WTC11 (cell line): ENCODE measurements around the gene VWA8.

ENCODE experiments used
- ATF3 ChIP-seq: sonication (generic); formaldehyde crosslinking; conservative IDR thresholded peaks from 2 replicates; pipeline ENCODE4 v1.8.1; 2022; ENCODE audit warnings: mild to moderate bottlenecking, missing genetic modification reagents
- CTCF ChIP-seq: fragments of 200-600 bp; IDR thresholded peaks from 2 replicates; pipeline ENCODE4 v1.8.0; 2022; ENCODE audit warnings: antibody characterized with exemption
- E2F5 ChIP-seq: sonication (generic); formaldehyde crosslinking; IDR thresholded peaks from 2 replicates; pipeline ENCODE4 v1.8.1; 2022; ENCODE audit warnings: mild to moderate bottlenecking, moderate library complexity, missing genetic modification reagents
- FOXP1 ChIP-seq: sonication (generic); formaldehyde crosslinking; IDR thresholded peaks from 2 replicates; pipeline ENCODE4 v1.8.0; 2022; ENCODE audit warnings: missing genetic modification reagents, mild to moderate bottlenecking, moderate library complexity, borderline replicate concordance
- HMGXB4 ChIP-seq: sonication (generic); formaldehyde crosslinking; IDR thresholded peaks from 2 replicates; pipeline ENCODE4 v1.8.1; 2023; ENCODE audit warnings: mild to moderate bottlenecking, moderate library complexity, missing genetic modification reagents
- IRF1 ChIP-seq: sonication (generic); formaldehyde crosslinking; IDR thresholded peaks from 2 replicates; pipeline ENCODE4 v1.8.0; 2023; ENCODE audit warnings: missing genetic modification reagents
- MAX ChIP-seq: sonication (generic); formaldehyde crosslinking; IDR thresholded peaks from 2 replicates; pipeline ENCODE4 v1.8.0; 2022; ENCODE audit warnings: mild to moderate bottlenecking, missing genetic modification reagents
- NR2C2 ChIP-seq: sonication (generic); formaldehyde crosslinking; IDR thresholded peaks from 2 replicates; pipeline ENCODE4 v1.8.0; 2022; ENCODE audit warnings: mild to moderate bottlenecking, missing genetic modification reagents
- USF1 ChIP-seq: sonication (generic); formaldehyde crosslinking; IDR thresholded peaks from 2 replicates; pipeline ENCODE4 v1.8.0; 2022; ENCODE audit warnings: mild to moderate bottlenecking, missing genetic modification reagents
- ZBTB21 ChIP-seq: sonication (generic); formaldehyde crosslinking; IDR thresholded peaks from 2 replicates; pipeline ENCODE4 v1.8.1; 2023; ENCODE audit warnings: mild to moderate bottlenecking, missing genetic modification reagents, borderline replicate concordance
- ZNF232 ChIP-seq: sonication (generic); formaldehyde crosslinking; IDR thresholded peaks from 2 replicates; pipeline ENCODE4 v1.8.0; 2022; ENCODE audit warnings: mild to moderate bottlenecking, missing genetic modification reagents

GRCh38 chr13:41550276-41550675 is 410.6 kb downstream of the VWA8 start:
- TF ChIP-seq FOXP1 = no peak
- no peak for TF ChIP-seq ZBTB21
- TF ChIP-seq NR2C2 (CRISPR knock-in tag) = no peak
- TF ChIP-seq CTCF = no peak
- no peak for TF ChIP-seq HMGXB4 (CRISPR knock-in tag)
- no peak for TF ChIP-seq IRF1 (CRISPR knock-in tag)
- TF ChIP-seq MAX (CRISPR knock-in tag) = no peak
- TF ChIP-seq USF1 (CRISPR knock-in tag) = no peak
- no peak for TF ChIP-seq ZNF232 (CRISPR knock-in tag)
- TF ChIP-seq ATF3 (CRISPR knock-in tag) = no peak
- TF ChIP-seq E2F5 (CRISPR knock-in tag) = no peak
